Left kidney (tissue), 2 donors: ENCODE results near the gene CD40LG. TPM values are rescaled to one million over a fixed set of nuclear protein-coding genes. Genes with fewer than 3 reads are reported as not detected.

ENCODE experiments used
- DNase-seq: peaks from one replicate; pipeline ENCODE4 v3.0.0-alpha.2; 2013
- polyA plus RNA-seq: library from polyadenylated mRNA; unstranded; fragments of 120-200 nt; gene quantifications from one replicate; pipeline ENCODE4 v1.2.1, GENCODE V29; 2013; ENCODE audit not compliant: insufficient read length

Gene CD40LG
- polyA plus RNA-seq, 1 donor: not detected

GRCh38 chrX:136697156-136697555 lies 49.2 kb downstream of the CD40LG start:
- no peak for DNase-seq

DNA sequence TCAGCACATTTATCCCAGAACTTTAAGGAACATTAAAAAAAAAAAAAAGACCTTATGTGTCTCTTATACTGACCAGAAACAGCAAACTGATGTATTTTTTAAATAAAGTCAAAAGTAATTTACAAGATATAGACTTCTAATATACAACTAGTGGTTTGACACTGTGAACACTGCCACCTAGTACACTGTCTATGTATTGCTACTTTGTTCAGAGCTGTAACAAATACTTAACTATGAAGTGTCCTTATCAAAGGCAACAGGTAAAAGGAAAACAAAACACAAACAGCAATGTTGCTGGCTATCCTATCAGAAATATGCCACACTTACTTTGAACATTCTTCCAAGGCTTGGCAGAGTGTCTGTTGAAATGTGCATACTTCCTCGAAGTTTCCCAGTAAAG lies 60.4 kb downstream of the CD40LG start:
- no peak for DNase-seq

Other genes with a start within 250 kb of the CD40LG start
- gene BRS3, start 160.2 kb upstream of the CD40LG start, polyA plus RNA-seq: 0.12 TPM
- gene HTATSF1, start 150.6 kb upstream of the CD40LG start, polyA plus RNA-seq: 120 TPM
- gene VGLL1, start 115.9 kb upstream of the CD40LG start, polyA plus RNA-seq: 7.2 TPM
- gene ARHGEF6, start 132.8 kb downstream of the CD40LG start, polyA plus RNA-seq: 13.8 TPM
- gene RBMX, start 232.6 kb downstream of the CD40LG start, polyA plus RNA-seq: 553 TPM